ENCODE measurements around the gene PITRM1.

GRCh38 chr10:3169271-3169670 lies 3.3 kb downstream of the PITRM1 start:
- no peak for TF ChIP-seq CTCF (IDR thresholded peaks at IDR 0.05; ENCODE audit: extremely low read depth in 1 of 2, insufficient read depth in 1 of 2, low read depth in 1 of 2, low read length in 2 of 2)
- TF ChIP-seq EZH2 (IDR thresholded peaks at IDR 0.05; ENCODE audit: borderline replicate concordance, low read depth, low read length, severe bottlenecking) = no peak

All from endothelial cell of umbilical vein (primary cell).